Panc1 (cell line): ENCODE results near the gene PCBP2. TPM values are rescaled to one million over a fixed set of nuclear protein-coding genes. Genes with fewer than 3 reads are reported as not detected.

Experiments
- ATAC-seq: fragments of 200-7000 bp; cut with Tn5 transposase; 2 replicates; pipeline ENCODE4 v1.9.1; 2020; ENCODE audit warnings: mild to moderate bottlenecking, moderate library complexity
- BruUV-seq: library from RNA; stranded (reverse); fragments of 400-500 nt; replicated peaks from 2 replicates; lab custom pipeline; 2021; lab: Mats Ljungman, UMichigan
- CTCF ChIA-PET: fragments of 300-600 bp; sonication (Branson Sonifier 250); formaldehyde crosslinking; loops from one replicate; lab custom pipeline; 2022; ENCODE audit warnings: antibody characterized with exemption; lab: Charles Lee
- POLR2A ChIA-PET: fragments of 300-600 bp; sonication (Branson Sonifier 250); formaldehyde crosslinking; loops from one replicate; lab custom pipeline; 2022; ENCODE audit warnings: antibody characterized with exemption; lab: Charles Lee
- DNase-seq: peaks from one replicate; pipeline ENCODE4 v3.0.0-alpha.2; 2010; ENCODE audit warnings: low read depth, low spot score
- H3K27ac ChIP-seq: 2 replicates; pipeline ENCODE4 v1.5.1; 2011; ENCODE audit warnings: mild to moderate bottlenecking, low read length, inconsistent platforms
- H3K27me3 ChIP-seq: fragments of 200-500 bp; sonication (Bioruptor generic); 2 replicates; pipeline ENCODE4 v1.6.0; 2014; ENCODE audit warnings: low read length, inconsistent platforms; ENCODE audit not compliant: control insufficient read depth, insufficient read depth
- H3K36me3 ChIP-seq: fragments of 200-500 bp; sonication (Bioruptor generic); 2 replicates; pipeline ENCODE4 v1.5.1; 2014; ENCODE audit warnings: inconsistent platforms, mild to moderate bottlenecking, low read length, moderate library complexity; ENCODE audit not compliant: control insufficient read depth, insufficient read depth
- H3K4me1 ChIP-seq: 2 replicates; pipeline ENCODE4 v1.5.1; 2011; ENCODE audit warnings: inconsistent platforms, mild to moderate bottlenecking, low read length, moderate library complexity; ENCODE audit not compliant: control insufficient read depth, insufficient read depth
- H3K4me3 ChIP-seq, 2 experiments: 2 replicates each; pipeline ENCODE4 v1.5.1; 2011 to 2012; ENCODE audit warnings: low read depth in 2 of 2, low read length in 2 of 2, mild to moderate bottlenecking in 2 of 2, inconsistent platforms in 1 of 2, moderate library complexity in 1 of 2
- H3K9me3 ChIP-seq: fragments of 200-500 bp; sonication (Bioruptor generic); 2 replicates; pipeline ENCODE4 v1.5.1; 2014; ENCODE audit warnings: low read depth, mild to moderate bottlenecking, inconsistent platforms, low read length, moderate library complexity; ENCODE audit not compliant: control insufficient read depth, insufficient read depth
- CTCF ChIP-seq: fragments of 450-650 bp; IDR thresholded peaks from 2 replicates; pipeline ENCODE4 v1.5.1; 2017; ENCODE audit warnings: mild to moderate bottlenecking
- POLR2AphosphoS5 ChIP-seq: IDR thresholded peaks from 2 replicates; pipeline ENCODE4 v1.6.1; 2012; ENCODE audit warnings: mild to moderate bottlenecking, low read depth, low read length, moderate library complexity
- REST ChIP-seq, 2 experiments: IDR thresholded peaks; 2 replicates each; pipeline ENCODE4 v1.6.1; 2011 to 2012; ENCODE audit warnings: low read depth in 2 of 2, control low read depth in 1 of 2, low read length in 1 of 2, mild to moderate bottlenecking in 1 of 2, moderate library complexity in 1 of 2; ENCODE audit not compliant: insufficient read depth in 1 of 2
- SIN3A ChIP-seq: IDR thresholded peaks from 2 replicates; pipeline ENCODE4 v1.6.1; 2012; ENCODE audit warnings: low read depth, mild to moderate bottlenecking, low read length, moderate library complexity, borderline replicate concordance; ENCODE audit not compliant: insufficient read depth
- TCF7L2 ChIP-seq: IDR thresholded peaks from 2 replicates; pipeline ENCODE4 v1.6.1; 2011; ENCODE audit warnings: mild to moderate bottlenecking, low read depth, low read length, inconsistent platforms
- in situ Hi-C: cut with HindIII; loops from 2 replicates; pipeline ENCODE4 v1.10.0; 2016; ENCODE audit warnings: low sequenced_read_pairs, low pct_unique_long_range_greater_than_20kb
- intact Hi-C: fragments of 100-400 bp; cut with micrococcal nuclease; formaldehyde crosslinking; loops from one replicate; pipeline ENCODE4 v1.10.0; 2022; ENCODE audit not compliant: unreplicated experiment
- total RNA-seq: library from RNA; stranded (reverse); gene quantifications from one replicate; pipeline ENCODE4 v1.2.1, GENCODE V29; 2021; ENCODE audit not compliant: unreplicated experiment

Gene PCBP2
- total RNA-seq, 1 experiment from 2014 or later: 836 TPM

- in situ Hi-C loops (no loop called here), intact Hi-C loops (loop anchor here (5.0 kb wide), 1 partner anchor 184 kb away; the partner anchor contains the start of gene AAAS)
- H3K4me3 ChIP-seq: no peak overlapping the region
- CTCF ChIA-PET: no interaction called here
- BruUV-seq: no TSS peak
- POLR2A ChIA-PET: no interaction called here
- no peak for ATAC-seq
- H3K27ac ChIP-seq: no peak overlapping the region
- H3K27me3 ChIP-seq: no peaks in the 10 kb centered on the region
- no peak for DNase-seq
- no peaks in the 10 kb centered on the region; the same call in none of the 2 replicates for H3K36me3 ChIP-seq
- H3K9me3 ChIP-seq: no peaks in the 10 kb centered on the region
- H3K4me1 ChIP-seq: peaks cover 21% of the 10 kb centered on the region
- TF ChIP-seq CTCF (no peak), POLR2AphosphoS5 (no peak), REST (IDR thresholded peaks at IDR 0.05; ENCODE audit: insufficient read depth in 1 of 2, low read depth in 2 of 2, low read length in 1 of 2) (no peak), TCF7L2 (no peak), SIN3A (no peak)
These were observed 53.9 kb downstream of the PCBP2 start for GRCh38 chr12:53505555-53506449.

GRCh38 chr12:53506450-53506785, 54.5 kb downstream of the PCBP2 start:
- H3K9me3 ChIP-seq: no peaks in the 10 kb centered on the region
- no peak for TF ChIP-seq CTCF
- no peak for TF ChIP-seq POLR2AphosphoS5
- no peak for TF ChIP-seq TCF7L2
- no peak for TF ChIP-seq REST (IDR thresholded peaks at IDR 0.05; ENCODE audit: insufficient read depth in 1 of 2, low read depth in 2 of 2, low read length in 1 of 2)
- no peak for TF ChIP-seq SIN3A
- no peak overlapping the region for H3K4me3 ChIP-seq
- H3K27me3 ChIP-seq: no peaks in the 10 kb centered on the region
- intact Hi-C loops (loop anchor here (5.0 kb wide), 1 partner anchor 184 kb away; the partner anchor contains the start of gene AAAS), in situ Hi-C loops (no loop called here)
- DNase-seq: no peak
- CTCF ChIA-PET: no interaction called here
- no peak for ATAC-seq
- no peaks in the 10 kb centered on the region; the same call in none of the 2 replicates for H3K36me3 ChIP-seq
- peaks cover 21% of the 10 kb centered on the region for H3K4me1 ChIP-seq
- H3K27ac ChIP-seq: no peak overlapping the region
- POLR2A ChIA-PET: no interaction called here
- BruUV-seq: no TSS peak
